PC-9 (cell line): Measurements from ENCODE around the gene SELENOV. TPM values are rescaled to one million over a fixed set of nuclear protein-coding genes. Genes with fewer than 3 reads are reported as not detected.

Experiments
- BruUV-seq: library from RNA; stranded (reverse); fragments of 400-500 nt; replicated peaks from 2 replicates; lab custom pipeline; 2021; lab: Mats Ljungman, UMichigan
- CTCF ChIA-PET: fragments of 300-600 bp; sonication (Branson Sonifier 250); formaldehyde crosslinking; loops from one replicate; lab custom pipeline; 2022; ENCODE audit warnings: antibody characterized with exemption; lab: Charles Lee
- POLR2A ChIA-PET: fragments of 300-600 bp; sonication (Branson Sonifier 250); formaldehyde crosslinking; loops from one replicate; lab custom pipeline; 2022; ENCODE audit warnings: antibody characterized with exemption; ENCODE audit not compliant: unreplicated experiment; lab: Charles Lee
- DNase-seq, 2 experiments: peaks; one replicate each; pipeline versions ENCODE4 v3.0.0 to v3.0.0-alpha.2; 2015 to 2022; ENCODE audit warnings: mixed read lengths in 1 of 2
- H2AFZ ChIP-seq: fragments of 200-600 bp; sonication (generic); 2 replicates; pipeline ENCODE4 v1.8.1; 2017; ENCODE audit warnings: antibody characterized with exemption
- H3F3A ChIP-seq: fragments of 200-600 bp; sonication (generic); 2 replicates; pipeline ENCODE4 v1.8.1; 2017; ENCODE audit warnings: antibody characterized with exemption, mild to moderate bottlenecking, low read depth; ENCODE audit not compliant: insufficient read depth
- H3K27ac ChIP-seq: fragments of 200-600 bp; sonication (generic); 2 replicates; pipeline ENCODE4 v1.6.1; 2016; ENCODE audit warnings: mixed run types
- H3K27me3 ChIP-seq: fragments of 200-600 bp; sonication (generic); 2 replicates; pipeline ENCODE4 v1.6.1; 2016; ENCODE audit warnings: low read depth, mixed run types; ENCODE audit not compliant: insufficient read depth
- H3K36me3 ChIP-seq: fragments of 200-600 bp; sonication (generic); 2 replicates; pipeline ENCODE4 v1.6.1; 2016; ENCODE audit warnings: low read depth, mixed run types
- H3K4me1 ChIP-seq: fragments of 200-600 bp; sonication (generic); replicated peaks from 2 replicates; pipeline ENCODE4 v1.6.1; 2016; ENCODE audit warnings: mixed run types; ENCODE audit not compliant: insufficient read depth
- H3K4me2 ChIP-seq: fragments of 200-600 bp; sonication (generic); 2 replicates; pipeline ENCODE4 v1.6.1; 2017; ENCODE audit warnings: mixed run types
- H3K4me3 ChIP-seq: fragments of 200-600 bp; sonication (generic); 2 replicates; pipeline ENCODE4 v1.6.1; 2016; ENCODE audit warnings: mixed run types
- H3K79me2 ChIP-seq: fragments of 200-600 bp; sonication (generic); 2 replicates; pipeline ENCODE4 v1.6.1; 2017; ENCODE audit warnings: low read depth, mixed run types
- H3K9me2 ChIP-seq: fragments of 200-600 bp; sonication (generic); 2 replicates; pipeline ENCODE4 v1.8.1; 2017; ENCODE audit warnings: mild to moderate bottlenecking; ENCODE audit not compliant: insufficient read depth
- H3K9me3 ChIP-seq: fragments of 200-600 bp; sonication (generic); 2 replicates; pipeline ENCODE4 v1.8.1; 2016; ENCODE audit warnings: low read depth; ENCODE audit not compliant: insufficient read depth
- H4K20me1 ChIP-seq: fragments of 200-600 bp; sonication (generic); 2 replicates; pipeline ENCODE4 v1.8.1; 2017; ENCODE audit not compliant: insufficient read depth
- CTCF ChIP-seq: fragments of 200-600 bp; sonication (generic); conservative IDR thresholded peaks from 2 replicates; pipeline ENCODE4 v1.6.1; 2017; ENCODE audit warnings: mixed run types, antibody characterized with exemption, mild to moderate bottlenecking, moderate library complexity
- EZH2 ChIP-seq: fragments of 200-600 bp; sonication (generic); IDR thresholded peaks from 2 replicates; pipeline ENCODE4 v1.8.0; 2017; ENCODE audit warnings: antibody characterized with exemption, low read depth
- intact Hi-C: fragments of 100-400 bp; cut with micrococcal nuclease; formaldehyde crosslinking; loops from one replicate; pipeline ENCODE4 v1.10.0; 2022; ENCODE audit not compliant: unreplicated experiment
- total RNA-seq: library from RNA; stranded (reverse); gene quantifications from 2 replicates; pipeline ENCODE4 v1.2.3, GENCODE V29; 2021

SELENOV gene
- total RNA-seq, 1 experiment from 2014 or later: not detected

- Histone ChIP-seq H3K79me2 (peaks cover 23% of the 10 kb centered on the region), H3K27ac (peak overlapping the region; percentile 94), H3K36me3 (0 out of 2 replicates have a peak, but pooled peaks cover 6% of the 10 kb centered on the region), H3K27me3 (no peaks in the 10 kb centered on the region), H3K4me2 (peak overlapping the region; percentile 99), H3K4me1 (peaks cover 13% of the 10 kb centered on the region; the same call in 1 of the 2 replicates), H3K4me3 (peak overlapping the region; percentile 99; the same call in 1 of the 2 replicates), H3K9me3 (no peaks in the 10 kb centered on the region), H3K9me2 (no peaks in the 10 kb centered on the region), H2AFZ (peak overlapping the region; percentile 97), H4K20me1 (no peaks in the 10 kb centered on the region), H3F3A (peaks cover 23% of the 10 kb centered on the region; the same call in 1 of the 2 replicates)
- POLR2A ChIA-PET: interaction anchor here (0.6 to 1.0 kb wide), 4 partner anchors 34 to 448 kb away, joined by 3 to 8 read pairs (median 4); partner anchors contain the start of genes RPS16 and SUPT5H
- CTCF ChIA-PET: interaction anchor here (0.7 kb wide), 1 partner anchor 53 kb away, joined by 3 read pairs; no protein-coding TSS in a partner anchor
- BruUV-seq: no TSS peak
- DNase-seq: no peak
- intact Hi-C loops: loop anchor here (5.0 kb wide), 1 partner anchor 33 kb away; the partner anchor contains the start of gene SUPT5H
- TF ChIP-seq CTCF: no peak
- TF ChIP-seq EZH2: no peak
Observed at GRCh38 chr19:39479916-39480315, 35.0 kb upstream of the SELENOV start.

- Histone ChIP-seq H3F3A (peaks cover 23% of the 10 kb centered on the region; the same call in 1 of the 2 replicates), H3K27me3 (no peaks in the 10 kb centered on the region), H3K27ac (peak within 1 kb of the TSS; percentile 94), H3K9me2 (no peaks in the 10 kb centered on the region), H3K4me3 (peak within 1 kb of the TSS; percentile 99), H2AFZ (peak within 1 kb of the TSS; percentile 97), H3K36me3 (0 out of 2 replicates have a peak, but pooled peaks cover 6% of the 10 kb centered on the region), H4K20me1 (no peaks in the 10 kb centered on the region), H3K9me3 (no peaks in the 10 kb centered on the region), H3K4me1 (peaks cover 13% of the 10 kb centered on the region; the same call in 1 of the 2 replicates), H3K79me2 (peaks cover 23% of the 10 kb centered on the region), H3K4me2 (peak within 1 kb of the TSS; percentile 99)
- TF ChIP-seq CTCF: no peak
- TF ChIP-seq EZH2: no peak
- BruUV-seq: TSS peak; percentile 65
- ChIA-PET POLR2A (interaction anchor here (0.6 to 1.0 kb wide), 7 partner anchors 28 to 449 kb away, joined by 3 to 18 read pairs (median 5); partner anchors contain the start of genes RPS16 and SUPT5H), CTCF (interaction anchor here (0.5 to 0.8 kb wide), 4 partner anchors 53 to 190 kb away, joined by 3 to 15 read pairs (median 4); partner anchors contain the start of gene SAMD4B)
- DNase-seq: peak; percentile 88 to 98
- intact Hi-C loops: loop anchor here (1.0 to 5.0 kb wide), 2 partner anchors 33 to 68 kb away; partner anchors contain the start of genes PLEKHG2 and SUPT5H
Observed at GRCh38 chr19:39480337-39481228, 34.4 kb upstream of the SELENOV start, which contains the start of gene TIMM50. Gene TIMM50 (plus strand): TSS chr19:39480838. CDS start chr19:39480854, 16 bp downstream.

- ChIA-PET CTCF (interaction anchor here (0.5 to 0.8 kb wide), 3 partner anchors 56 to 189 kb away, joined by 3 to 15 read pairs (median 5); partner anchors contain the start of gene SAMD4B), POLR2A (interaction anchor here (0.7 to 1.0 kb wide), 3 partner anchors 29 to 36 kb away, joined by 6 to 18 read pairs (median 8); partner anchors contain the start of gene SUPT5H)
- intact Hi-C loops: loop anchor here (1.0 to 5.0 kb wide), 2 partner anchors 34 to 69 kb away; partner anchors contain the start of genes PLEKHG2 and SUPT5H
- Histone ChIP-seq H3K27ac (peak overlapping the region; percentile 94), H3K79me2 (peaks cover 23% of the 10 kb centered on the region), H3K36me3 (0 out of 2 replicates have a peak, but pooled peaks cover 6% of the 10 kb centered on the region), H3K9me3 (no peaks in the 10 kb centered on the region), H3K4me2 (peak overlapping the region; percentile 99), H3K4me1 (peaks cover 13% of the 10 kb centered on the region; the same call in 1 of the 2 replicates), H3F3A (peaks cover 23% of the 10 kb centered on the region; the same call in 1 of the 2 replicates), H2AFZ (peak overlapping the region; percentile 97), H4K20me1 (no peaks in the 10 kb centered on the region), H3K9me2 (no peaks in the 10 kb centered on the region), H3K27me3 (no peaks in the 10 kb centered on the region), H3K4me3 (peak overlapping the region; percentile 99)
- no peak for DNase-seq
- TF ChIP-seq EZH2 (no peak), CTCF (no peak)
- TSS peak; percentile 29 for BruUV-seq
Observed at GRCh38 chr19:39481229-39481545, 33.8 kb upstream of the SELENOV start.
